Measurements from ENCODE around the gene DIAPH3.

DNA sequence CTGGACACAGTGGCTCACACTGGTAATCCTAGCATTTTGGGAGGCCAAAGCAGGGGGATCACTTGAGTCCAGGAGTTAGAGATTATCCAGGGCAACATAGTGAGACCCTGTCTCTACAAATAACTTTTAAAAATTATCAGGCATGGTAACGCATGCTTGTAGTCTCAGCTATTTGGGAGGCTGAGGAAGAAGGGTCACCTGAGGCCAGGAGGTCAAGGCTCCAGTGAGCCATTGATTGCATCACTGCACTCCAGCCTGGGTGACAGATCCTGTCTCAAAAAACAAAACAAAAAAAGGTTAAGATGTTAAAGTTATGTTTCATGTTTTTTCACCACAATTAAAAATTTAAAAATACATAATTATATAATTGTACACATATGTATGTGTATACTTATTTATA, 19.2 kb upstream of the DIAPH3 start:
- TF ChIP-seq EZH2 (IDR thresholded peaks at IDR 0.05; ENCODE audit: borderline replicate concordance, insufficient read depth, low read depth, low read length, poor library complexity, severe bottlenecking) = no peak
- TF ChIP-seq, protein P1, sequence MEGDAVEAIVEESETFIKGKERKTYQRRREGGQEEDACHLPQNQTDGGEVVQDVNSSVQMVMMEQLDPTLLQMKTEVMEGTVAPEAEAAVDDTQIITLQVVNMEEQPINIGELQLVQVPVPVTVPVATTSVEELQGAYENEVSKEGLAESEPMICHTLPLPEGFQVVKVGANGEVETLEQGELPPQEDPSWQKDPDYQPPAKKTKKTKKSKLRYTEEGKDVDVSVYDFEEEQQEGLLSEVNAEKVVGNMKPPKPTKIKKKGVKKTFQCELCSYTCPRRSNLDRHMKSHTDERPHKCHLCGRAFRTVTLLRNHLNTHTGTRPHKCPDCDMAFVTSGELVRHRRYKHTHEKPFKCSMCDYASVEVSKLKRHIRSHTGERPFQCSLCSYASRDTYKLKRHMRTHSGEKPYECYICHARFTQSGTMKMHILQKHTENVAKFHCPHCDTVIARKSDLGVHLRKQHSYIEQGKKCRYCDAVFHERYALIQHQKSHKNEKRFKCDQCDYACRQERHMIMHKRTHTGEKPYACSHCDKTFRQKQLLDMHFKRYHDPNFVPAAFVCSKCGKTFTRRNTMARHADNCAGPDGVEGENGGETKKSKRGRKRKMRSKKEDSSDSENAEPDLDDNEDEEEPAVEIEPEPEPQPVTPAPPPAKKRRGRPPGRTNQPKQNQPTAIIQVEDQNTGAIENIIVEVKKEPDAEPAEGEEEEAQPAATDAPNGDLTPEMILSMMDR (IDR thresholded peaks at IDR 0.05) = no peak
